ENCODE results near the gene TAT. TPM values are rescaled to one million over a fixed set of nuclear protein-coding genes. Genes with fewer than 3 reads are reported as not detected.

The TAT gene
- total RNA-seq, 1 donor from 2014 or later: not detected

DNA sequence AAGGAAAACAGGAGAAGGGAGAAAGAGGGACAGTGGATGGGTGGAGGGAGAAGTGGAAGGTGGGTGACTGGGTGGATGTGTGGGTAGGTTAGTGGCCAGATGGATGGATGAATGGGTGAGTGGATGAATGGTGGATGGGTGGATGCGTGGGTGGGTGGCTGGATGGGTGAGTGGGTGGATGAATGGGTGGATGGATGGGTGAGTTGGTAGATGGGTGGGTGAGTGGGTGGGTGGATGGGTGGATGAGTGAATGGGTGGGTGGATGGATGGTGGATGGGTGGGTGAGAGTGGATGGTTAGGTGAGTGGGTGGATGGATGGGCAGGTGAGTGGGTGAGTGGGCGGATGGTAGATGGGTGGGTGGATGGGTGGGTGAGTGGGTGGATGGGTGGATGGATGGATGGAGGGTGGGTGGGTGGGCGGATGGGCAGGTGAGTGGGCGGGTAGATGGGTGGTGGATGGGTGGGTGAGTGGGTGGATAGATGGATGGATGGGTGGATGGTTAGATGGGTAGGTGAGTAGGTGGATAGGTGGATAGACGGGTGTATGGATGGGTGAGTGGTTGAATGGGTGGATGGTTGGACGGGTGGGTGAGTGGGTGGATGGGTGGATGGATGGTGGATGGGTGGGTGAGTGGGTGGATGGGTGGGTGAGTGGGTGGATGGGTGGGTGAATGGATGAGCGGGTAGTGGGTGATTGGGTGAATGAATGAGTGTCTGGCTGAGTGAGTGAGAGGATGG, 48.4 kb upstream of the TAT start:
- peaks cover 3% of the 10 kb centered on the region for H3K9me3 Mint-ChIP-seq (ENCODE audit: unreplicated experiment)
- Histone ChIP-seq H4K20me1 (ENCODE audit: insufficient read depth, low read length) (no peaks in the 10 kb centered on the region), H3K27ac (ENCODE audit: low read depth, low read length) (no peak overlapping the region), H3K36me3 (ENCODE audit: insufficient read depth, low read length) (no peaks in the 10 kb centered on the region), H3K4me2 (ENCODE audit: low read length) (no peak overlapping the region), H3K4me1 (ENCODE audit: insufficient read depth, low read length) (peaks cover 6% of the 10 kb centered on the region), H3K79me2 (ENCODE audit: insufficient read depth, low read length) (no peaks in the 10 kb centered on the region), H3K9me3 (ENCODE audit: insufficient read depth, low read depth, low read length) (no peaks in the 10 kb centered on the region), H3K4me3 (ENCODE audit: insufficient read depth, low read depth, low read length) (no peak overlapping the region), H3K9ac (ENCODE audit: low read length) (no peak overlapping the region), H2AFZ (ENCODE audit: low read depth, low read length) (no peak overlapping the region), H3K27me3 (ENCODE audit: insufficient read depth, low read length) (peaks cover 16% of the 10 kb centered on the region)
- no peak for DNase-seq (ENCODE audit: low read depth)
- no peak for TF ChIP-seq EZH2 (IDR thresholded peaks at IDR 0.05; ENCODE audit: insufficient read depth, low read length)
- TF ChIP-seq, protein P1, sequence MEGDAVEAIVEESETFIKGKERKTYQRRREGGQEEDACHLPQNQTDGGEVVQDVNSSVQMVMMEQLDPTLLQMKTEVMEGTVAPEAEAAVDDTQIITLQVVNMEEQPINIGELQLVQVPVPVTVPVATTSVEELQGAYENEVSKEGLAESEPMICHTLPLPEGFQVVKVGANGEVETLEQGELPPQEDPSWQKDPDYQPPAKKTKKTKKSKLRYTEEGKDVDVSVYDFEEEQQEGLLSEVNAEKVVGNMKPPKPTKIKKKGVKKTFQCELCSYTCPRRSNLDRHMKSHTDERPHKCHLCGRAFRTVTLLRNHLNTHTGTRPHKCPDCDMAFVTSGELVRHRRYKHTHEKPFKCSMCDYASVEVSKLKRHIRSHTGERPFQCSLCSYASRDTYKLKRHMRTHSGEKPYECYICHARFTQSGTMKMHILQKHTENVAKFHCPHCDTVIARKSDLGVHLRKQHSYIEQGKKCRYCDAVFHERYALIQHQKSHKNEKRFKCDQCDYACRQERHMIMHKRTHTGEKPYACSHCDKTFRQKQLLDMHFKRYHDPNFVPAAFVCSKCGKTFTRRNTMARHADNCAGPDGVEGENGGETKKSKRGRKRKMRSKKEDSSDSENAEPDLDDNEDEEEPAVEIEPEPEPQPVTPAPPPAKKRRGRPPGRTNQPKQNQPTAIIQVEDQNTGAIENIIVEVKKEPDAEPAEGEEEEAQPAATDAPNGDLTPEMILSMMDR (IDR thresholded peaks at IDR 0.05; ENCODE audit: insufficient read depth, low read depth, low read length): no peak
- no peaks in the 10 kb centered on the region for H3K36me3 Mint-ChIP-seq (ENCODE audit: low read depth, unreplicated experiment)
- peaks cover 16% of the 10 kb centered on the region for H3K4me1 Mint-ChIP-seq (ENCODE audit: low read depth, unreplicated experiment)
- no peak overlapping the region for H3K27ac Mint-ChIP-seq (ENCODE audit: unreplicated experiment)
- no peak for FAIRE-seq
- peaks cover 15% of the 10 kb centered on the region for H3K27me3 Mint-ChIP-seq (ENCODE audit: low read depth, unreplicated experiment)
- H3K4me3 Mint-ChIP-seq (ENCODE audit: unreplicated experiment): no peak overlapping the region

DNA sequence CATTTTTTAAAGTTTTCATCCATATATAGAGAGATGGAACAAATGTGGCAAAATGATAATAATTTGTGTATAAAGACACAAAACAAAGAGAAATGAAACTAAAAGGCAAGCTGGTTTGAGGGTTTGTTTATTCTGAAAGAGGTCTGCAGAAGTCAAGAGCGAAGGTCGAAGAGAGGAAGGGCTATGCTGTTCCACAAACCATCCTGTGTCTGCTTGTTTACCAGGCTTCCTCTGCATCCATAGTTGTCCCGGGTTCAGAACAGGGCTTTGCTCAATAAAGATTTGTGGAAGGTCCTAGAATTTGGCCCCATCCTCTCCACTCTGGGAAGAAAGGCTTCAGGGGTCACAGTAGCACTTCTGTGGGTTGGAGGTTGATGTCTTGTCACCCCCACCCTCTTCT, 46.7 kb upstream of the TAT start:
- no peak overlapping the region for H3K27ac Mint-ChIP-seq (ENCODE audit: unreplicated experiment)
- Histone ChIP-seq H3K79me2 (ENCODE audit: insufficient read depth, low read length) (no peaks in the 10 kb centered on the region), H4K20me1 (ENCODE audit: insufficient read depth, low read length) (no peaks in the 10 kb centered on the region), H3K36me3 (ENCODE audit: insufficient read depth, low read length) (no peaks in the 10 kb centered on the region), H3K27ac (ENCODE audit: low read depth, low read length) (no peak overlapping the region), H3K4me1 (ENCODE audit: insufficient read depth, low read length) (peaks cover 6% of the 10 kb centered on the region), H3K4me2 (ENCODE audit: low read length) (no peak overlapping the region), H2AFZ (ENCODE audit: low read depth, low read length) (no peak overlapping the region), H3K4me3 (ENCODE audit: insufficient read depth, low read depth, low read length) (no peak overlapping the region), H3K9me3 (ENCODE audit: insufficient read depth, low read depth, low read length) (no peaks in the 10 kb centered on the region), H3K9ac (ENCODE audit: low read length) (no peak overlapping the region), H3K27me3 (ENCODE audit: insufficient read depth, low read length) (peaks cover 16% of the 10 kb centered on the region)
- H3K4me1 Mint-ChIP-seq (ENCODE audit: low read depth, unreplicated experiment): peaks cover 4% of the 10 kb centered on the region
- H3K27me3 Mint-ChIP-seq (ENCODE audit: low read depth, unreplicated experiment): peaks cover 20% of the 10 kb centered on the region
- no peak overlapping the region for H3K4me3 Mint-ChIP-seq (ENCODE audit: unreplicated experiment)
- FAIRE-seq: no peak
- peaks cover 3% of the 10 kb centered on the region for H3K9me3 Mint-ChIP-seq (ENCODE audit: unreplicated experiment)
- no peak for TF ChIP-seq EZH2 (IDR thresholded peaks at IDR 0.05; ENCODE audit: insufficient read depth, low read length)
- no peaks in the 10 kb centered on the region for H3K36me3 Mint-ChIP-seq (ENCODE audit: low read depth, unreplicated experiment)
- no peak for DNase-seq (ENCODE audit: low read depth)

DNA sequence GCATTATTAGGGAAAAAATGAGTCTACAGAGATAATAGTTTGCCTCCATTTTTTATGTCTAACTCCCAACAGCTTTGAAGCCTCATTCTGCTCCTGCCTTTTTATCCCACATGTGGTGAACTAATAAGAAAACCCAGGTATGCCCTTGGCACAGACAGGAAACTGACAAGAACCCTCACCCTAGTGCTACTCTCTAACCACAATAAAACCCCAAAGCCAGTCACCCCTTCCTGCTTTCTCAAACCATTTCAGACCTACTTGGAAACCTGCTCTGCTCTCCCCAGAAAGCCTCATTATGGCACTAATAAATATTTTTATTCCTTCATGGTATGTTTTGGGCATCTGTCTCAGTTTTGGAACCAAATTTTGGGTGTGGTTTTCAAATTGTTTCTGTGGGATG, 45.2 kb upstream of the TAT start:
- no peak overlapping the region for H3K4me3 Mint-ChIP-seq (ENCODE audit: unreplicated experiment)
- peaks cover 8% of the 10 kb centered on the region for H3K27me3 ChIP-seq (ENCODE audit: insufficient read depth, low read length)
- no peak for FAIRE-seq
- TF ChIP-seq, protein P1 (IDR thresholded peaks at IDR 0.05; ENCODE audit: insufficient read depth, low read depth, low read length): no peak
- TF ChIP-seq EZH2 (IDR thresholded peaks at IDR 0.05; ENCODE audit: insufficient read depth, low read length): no peak
- no peak overlapping the region for H3K27ac Mint-ChIP-seq (ENCODE audit: unreplicated experiment)
- H3K27ac ChIP-seq (ENCODE audit: low read depth, low read length): no peak overlapping the region
- H3K36me3 Mint-ChIP-seq (ENCODE audit: low read depth, unreplicated experiment): no peaks in the 10 kb centered on the region
- H3K36me3 ChIP-seq (ENCODE audit: insufficient read depth, low read length): no peaks in the 10 kb centered on the region
- DNase-seq (ENCODE audit: low read depth): no peak
- H3K27me3 Mint-ChIP-seq (ENCODE audit: low read depth, unreplicated experiment): peaks cover 16% of the 10 kb centered on the region
- no peak overlapping the region for H3K4me2 ChIP-seq (ENCODE audit: low read length)
- no peak overlapping the region for H3K9ac ChIP-seq (ENCODE audit: low read length)
- H3K9me3 Mint-ChIP-seq (ENCODE audit: unreplicated experiment): peaks cover 3% of the 10 kb centered on the region
- no peaks in the 10 kb centered on the region for H3K4me1 Mint-ChIP-seq (ENCODE audit: low read depth, unreplicated experiment)
- peaks cover 6% of the 10 kb centered on the region for H3K4me1 ChIP-seq (ENCODE audit: insufficient read depth, low read length)
- H2AFZ ChIP-seq (ENCODE audit: low read depth, low read length): no peak overlapping the region
- no peaks in the 10 kb centered on the region for H4K20me1 ChIP-seq (ENCODE audit: insufficient read depth, low read length)
- no peaks in the 10 kb centered on the region for H3K79me2 ChIP-seq (ENCODE audit: insufficient read depth, low read length)
- no peaks in the 10 kb centered on the region for H3K9me3 ChIP-seq (ENCODE audit: insufficient read depth, low read depth, low read length)
- H3K4me3 ChIP-seq (ENCODE audit: insufficient read depth, low read depth, low read length): no peak overlapping the region

All from astrocyte (in vitro differentiated cells and primary cell).